ENCODE data around the gene HMGN4. TPM values are rescaled to one million over a fixed set of nuclear protein-coding genes. Genes with fewer than 3 reads are reported as not detected.

The HMGN4 gene
- polyA plus RNA-seq, 1 of the 3 experiments (the other 2 are of a cell fraction): 76.3 TPM

DNA sequence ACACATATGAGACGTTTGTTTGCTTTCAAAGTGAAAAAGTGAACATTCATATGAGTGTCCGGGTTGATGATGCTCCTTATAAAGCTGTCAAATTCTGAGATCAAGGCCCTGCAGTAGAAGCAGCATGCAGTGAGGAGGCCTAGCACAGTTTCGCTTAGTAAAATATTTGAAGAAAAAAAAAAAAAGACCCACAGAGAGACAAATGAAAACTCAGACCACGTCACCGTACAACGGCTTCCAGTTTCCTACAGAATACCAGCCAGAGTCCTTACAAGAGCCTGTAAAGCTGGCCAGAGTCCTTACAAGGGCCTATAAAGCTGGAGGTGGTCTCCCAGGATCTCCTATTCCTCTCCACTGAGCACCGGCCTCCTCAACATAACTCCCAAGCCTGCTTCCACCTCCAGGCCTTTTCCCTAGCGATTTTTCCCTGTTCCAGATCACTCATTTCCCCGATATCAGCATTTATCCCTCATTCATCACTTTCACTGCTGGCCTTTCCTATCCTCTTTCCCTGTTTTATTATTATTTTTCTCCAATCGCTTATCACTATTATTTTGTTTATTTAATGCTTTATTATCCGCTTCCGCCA, 1.5 kb upstream of the HMGN4 start:
- Histone ChIP-seq H3K4me3 (ENCODE audit: low read depth in 2 of 2, low read length in 1 of 2) (peak overlapping the region; percentile 60 to 97), H4K20me1 (ENCODE audit: insufficient read depth) (no peaks in the 10 kb centered on the region), H3K36me3 (replicated peaks in 1 of 2; ENCODE audit: control insufficient read depth in 1 of 2, insufficient read depth in 2 of 2, low read length in 1 of 2) (peaks cover 3 to 7% of the 10 kb centered on the region in 2 experiments), H3K4me1 (ENCODE audit: control insufficient read depth in 1 of 2, insufficient read depth in 2 of 2, low read depth in 1 of 2, low read length in 1 of 2) (peaks cover 11 to 17% of the 10 kb centered on the region in 2 experiments), H3K4me2 (peak overlapping the region; percentile 90), H3K27ac (ENCODE audit: low read depth in 2 of 2, low read length in 1 of 2) (peak overlapping the region; percentile 90 to 96), H3K27me3 (ENCODE audit: insufficient read depth) (no peaks in the 10 kb centered on the region), H3K79me2 (ENCODE audit: insufficient read depth) (peaks cover 34% of the 10 kb centered on the region), H3K9ac (peak overlapping the region; percentile 99), H3K9me2 (no peaks in the 10 kb centered on the region), H2AFZ (ENCODE audit: low read depth) (peak overlapping the region; percentile 98), H3F3A (replicated peaks; ENCODE audit: insufficient read depth) (peaks cover 47% of the 10 kb centered on the region), H3K9me3 (no peaks in the 10 kb centered on the region)
- DNase-seq: peak; percentile 41
- CTCF ChIA-PET: interaction anchor here (0.7 to 4.9 kb wide), 6 partner anchors 12 to 195 kb away, joined by 3 to 21 read pairs (median 8); no protein-coding TSS in a partner anchor
- 25% methylated on average over 12 of the region's 12 CpGs for WGBS (ENCODE audit: low lambda C conversion rate)
- TF ChIP-seq, protein P1, sequence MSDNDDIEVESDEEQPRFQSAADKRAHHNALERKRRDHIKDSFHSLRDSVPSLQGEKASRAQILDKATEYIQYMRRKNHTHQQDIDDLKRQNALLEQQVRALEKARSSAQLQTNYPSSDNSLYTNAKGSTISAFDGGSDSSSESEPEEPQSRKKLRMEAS (IDR thresholded peaks at IDR 0.05; ENCODE audit: low read depth): peak; percentile 51
- TF ChIP-seq TAF1 (IDR thresholded peaks at IDR 0.05; ENCODE audit: borderline replicate concordance, low read depth, low read length): 0 out of 2 replicates have a peak, but pooled peaks have one; percentile 14
- TF ChIP-seq EZH2phosphoT487 (IDR thresholded peaks at IDR 0.05; ENCODE audit: borderline replicate concordance, low read depth): no peak
- POLR2A ChIA-PET: interaction anchor here (0.6 to 2.9 kb wide), 4 partner anchors 14 to 1357 kb away, joined by 3 to 16 read pairs (median 4); a partner anchor contains a TSS

DNA sequence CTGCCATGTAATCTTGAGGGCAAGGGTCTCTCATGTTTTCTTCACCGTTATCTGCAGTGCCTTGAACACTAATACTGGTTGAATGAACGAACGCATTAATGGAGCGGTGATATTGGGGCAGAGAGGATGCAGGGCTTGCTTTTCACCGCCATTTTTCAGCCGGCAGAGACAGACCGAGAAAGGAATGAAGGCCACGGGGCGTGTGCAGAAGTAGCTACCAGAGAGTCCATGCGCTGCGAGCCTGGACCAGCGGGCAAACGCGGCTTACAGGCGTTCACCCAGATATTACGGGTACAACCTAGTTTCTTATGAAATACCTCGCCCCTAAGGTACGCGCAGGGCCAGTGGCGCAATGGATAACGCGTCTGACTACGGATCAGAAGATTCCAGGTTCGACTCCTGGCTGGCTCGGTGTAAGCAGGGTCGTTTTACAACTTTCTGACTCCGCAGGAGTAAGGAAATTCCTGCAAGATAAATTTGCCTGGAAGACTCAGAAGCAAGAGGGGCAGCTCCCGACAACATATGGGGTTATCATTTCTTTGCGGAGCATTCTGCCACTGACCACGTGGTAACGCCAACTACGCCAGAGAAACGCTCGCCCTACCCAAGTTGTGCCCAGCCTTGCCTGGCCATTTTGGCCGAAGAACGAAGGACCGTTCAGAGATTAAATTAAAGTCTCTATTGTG, 863 bp upstream of the HMGN4 start:
- Histone ChIP-seq H3K27ac (ENCODE audit: low read depth in 2 of 2, low read length in 1 of 2) (peak overlapping the region; percentile 90 to 96), H3F3A (replicated peaks; ENCODE audit: insufficient read depth) (peaks cover 44% of the 10 kb centered on the region), H3K9ac (peak overlapping the region; percentile 99), H3K27me3 (ENCODE audit: insufficient read depth) (no peaks in the 10 kb centered on the region), H3K4me1 (ENCODE audit: control insufficient read depth in 1 of 2, insufficient read depth in 2 of 2, low read depth in 1 of 2, low read length in 1 of 2) (peaks cover 11 to 17% of the 10 kb centered on the region in 2 experiments), H3K79me2 (ENCODE audit: insufficient read depth) (peaks cover 40% of the 10 kb centered on the region), H4K20me1 (ENCODE audit: insufficient read depth) (no peaks in the 10 kb centered on the region), H3K4me3 (ENCODE audit: low read depth in 2 of 2, low read length in 1 of 2) (peak overlapping the region; percentile 60 to 97), H3K36me3 (replicated peaks in 1 of 2; ENCODE audit: control insufficient read depth in 1 of 2, insufficient read depth in 2 of 2, low read length in 1 of 2) (peaks cover 8 to 12% of the 10 kb centered on the region in 2 experiments), H3K9me3 (no peaks in the 10 kb centered on the region), H3K9me2 (no peaks in the 10 kb centered on the region), H3K4me2 (peak overlapping the region; percentile 90), H2AFZ (ENCODE audit: low read depth) (peak overlapping the region; percentile 98)
- ChIA-PET POLR2A (interaction anchor here (0.6 to 2.9 kb wide), 7 partner anchors 14 to 1695 kb away, joined by 3 to 16 read pairs (median 4); a partner anchor contains a TSS), CTCF (interaction anchor here (0.8 to 4.9 kb wide), 9 partner anchors 9 to 196 kb away, joined by 3 to 21 read pairs (median 9); no protein-coding TSS in a partner anchor)
- 1% methylated on average over 19 of the region's 37 CpGs for WGBS (ENCODE audit: low lambda C conversion rate)
- peak; percentile 78 for DNase-seq
- TF ChIP-seq, protein P2, sequence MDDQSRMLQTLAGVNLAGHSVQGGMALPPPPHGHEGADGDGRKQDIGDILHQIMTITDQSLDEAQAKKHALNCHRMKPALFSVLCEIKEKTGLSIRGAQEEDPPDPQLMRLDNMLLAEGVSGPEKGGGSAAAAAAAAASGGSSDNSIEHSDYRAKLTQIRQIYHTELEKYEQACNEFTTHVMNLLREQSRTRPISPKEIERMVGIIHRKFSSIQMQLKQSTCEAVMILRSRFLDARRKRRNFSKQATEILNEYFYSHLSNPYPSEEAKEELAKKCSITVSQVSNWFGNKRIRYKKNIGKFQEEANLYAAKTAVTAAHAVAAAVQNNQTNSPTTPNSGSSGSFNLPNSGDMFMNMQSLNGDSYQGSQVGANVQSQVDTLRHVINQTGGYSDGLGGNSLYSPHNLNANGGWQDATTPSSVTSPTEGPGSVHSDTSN (IDR thresholded peaks at IDR 0.05): no peak
- TF ChIP-seq GATA2 (CRISPR knock-in tag; IDR thresholded peaks at IDR 0.05) (no peak), GABPA (IDR thresholded peaks at IDR 0.05; ENCODE audit: low read depth) (peak; percentile 16; the same call in 1 of the 2 replicates), NFIC (IDR thresholded peaks at IDR 0.05; ENCODE audit: borderline replicate concordance) (no peak), POLR2AphosphoS5 (IDR thresholded peaks at IDR 0.05; ENCODE audit: low read depth, low read length) (no peak), RXRA (IDR thresholded peaks at IDR 0.05; ENCODE audit: borderline replicate concordance, low read depth) (peak; percentile 85; the same call in 1 of the 2 replicates), EP300 (IDR thresholded peaks at IDR 0.05; ENCODE audit: borderline replicate concordance in 1 of 2, low read depth in 1 of 2, low read length in 1 of 2) (peak in 1 of 2 experiments; percentile 30; a peak in 1 of 4 replicates), NRF1 (IDR thresholded peaks at IDR 0.05; ENCODE audit: low read depth, low read length) (no peak), TAF1 (IDR thresholded peaks at IDR 0.05; ENCODE audit: borderline replicate concordance, low read depth, low read length) (no peak), TEAD4 (IDR thresholded peaks at IDR 0.05; ENCODE audit: borderline replicate concordance, insufficient read depth) (peak; percentile 86), RAD21 (IDR thresholded peaks at IDR 0.05; ENCODE audit: low read length) (no peak)
- TF ChIP-seq, protein P3, sequence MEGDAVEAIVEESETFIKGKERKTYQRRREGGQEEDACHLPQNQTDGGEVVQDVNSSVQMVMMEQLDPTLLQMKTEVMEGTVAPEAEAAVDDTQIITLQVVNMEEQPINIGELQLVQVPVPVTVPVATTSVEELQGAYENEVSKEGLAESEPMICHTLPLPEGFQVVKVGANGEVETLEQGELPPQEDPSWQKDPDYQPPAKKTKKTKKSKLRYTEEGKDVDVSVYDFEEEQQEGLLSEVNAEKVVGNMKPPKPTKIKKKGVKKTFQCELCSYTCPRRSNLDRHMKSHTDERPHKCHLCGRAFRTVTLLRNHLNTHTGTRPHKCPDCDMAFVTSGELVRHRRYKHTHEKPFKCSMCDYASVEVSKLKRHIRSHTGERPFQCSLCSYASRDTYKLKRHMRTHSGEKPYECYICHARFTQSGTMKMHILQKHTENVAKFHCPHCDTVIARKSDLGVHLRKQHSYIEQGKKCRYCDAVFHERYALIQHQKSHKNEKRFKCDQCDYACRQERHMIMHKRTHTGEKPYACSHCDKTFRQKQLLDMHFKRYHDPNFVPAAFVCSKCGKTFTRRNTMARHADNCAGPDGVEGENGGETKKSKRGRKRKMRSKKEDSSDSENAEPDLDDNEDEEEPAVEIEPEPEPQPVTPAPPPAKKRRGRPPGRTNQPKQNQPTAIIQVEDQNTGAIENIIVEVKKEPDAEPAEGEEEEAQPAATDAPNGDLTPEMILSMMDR (IDR thresholded peaks at IDR 0.05): no peak
- TF ChIP-seq, protein P4, sequence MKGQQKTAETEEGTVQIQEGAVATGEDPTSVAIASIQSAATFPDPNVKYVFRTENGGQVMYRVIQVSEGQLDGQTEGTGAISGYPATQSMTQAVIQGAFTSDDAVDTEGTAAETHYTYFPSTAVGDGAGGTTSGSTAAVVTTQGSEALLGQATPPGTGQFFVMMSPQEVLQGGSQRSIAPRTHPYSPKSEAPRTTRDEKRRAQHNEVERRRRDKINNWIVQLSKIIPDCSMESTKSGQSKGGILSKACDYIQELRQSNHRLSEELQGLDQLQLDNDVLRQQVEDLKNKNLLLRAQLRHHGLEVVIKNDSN (IDR thresholded peaks at IDR 0.05; ENCODE audit: borderline replicate concordance, low read depth): peak; percentile 81; the same call in 1 of the 2 replicates
- TF ChIP-seq, protein P5, sequence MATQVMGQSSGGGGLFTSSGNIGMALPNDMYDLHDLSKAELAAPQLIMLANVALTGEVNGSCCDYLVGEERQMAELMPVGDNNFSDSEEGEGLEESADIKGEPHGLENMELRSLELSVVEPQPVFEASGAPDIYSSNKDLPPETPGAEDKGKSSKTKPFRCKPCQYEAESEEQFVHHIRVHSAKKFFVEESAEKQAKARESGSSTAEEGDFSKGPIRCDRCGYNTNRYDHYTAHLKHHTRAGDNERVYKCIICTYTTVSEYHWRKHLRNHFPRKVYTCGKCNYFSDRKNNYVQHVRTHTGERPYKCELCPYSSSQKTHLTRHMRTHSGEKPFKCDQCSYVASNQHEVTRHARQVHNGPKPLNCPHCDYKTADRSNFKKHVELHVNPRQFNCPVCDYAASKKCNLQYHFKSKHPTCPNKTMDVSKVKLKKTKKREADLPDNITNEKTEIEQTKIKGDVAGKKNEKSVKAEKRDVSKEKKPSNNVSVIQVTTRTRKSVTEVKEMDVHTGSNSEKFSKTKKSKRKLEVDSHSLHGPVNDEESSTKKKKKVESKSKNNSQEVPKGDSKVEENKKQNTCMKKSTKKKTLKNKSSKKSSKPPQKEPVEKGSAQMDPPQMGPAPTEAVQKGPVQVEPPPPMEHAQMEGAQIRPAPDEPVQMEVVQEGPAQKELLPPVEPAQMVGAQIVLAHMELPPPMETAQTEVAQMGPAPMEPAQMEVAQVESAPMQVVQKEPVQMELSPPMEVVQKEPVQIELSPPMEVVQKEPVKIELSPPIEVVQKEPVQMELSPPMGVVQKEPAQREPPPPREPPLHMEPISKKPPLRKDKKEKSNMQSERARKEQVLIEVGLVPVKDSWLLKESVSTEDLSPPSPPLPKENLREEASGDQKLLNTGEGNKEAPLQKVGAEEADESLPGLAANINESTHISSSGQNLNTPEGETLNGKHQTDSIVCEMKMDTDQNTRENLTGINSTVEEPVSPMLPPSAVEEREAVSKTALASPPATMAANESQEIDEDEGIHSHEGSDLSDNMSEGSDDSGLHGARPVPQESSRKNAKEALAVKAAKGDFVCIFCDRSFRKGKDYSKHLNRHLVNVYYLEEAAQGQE (IDR thresholded peaks at IDR 0.05; ENCODE audit: low read depth, low read length): peak; percentile 61; the same call in 1 of the 2 replicates

Data from SK-N-SH (cell line).